Activated CD8-positive, alpha-beta T cell treated with anti-CD3 and anti-CD28 coated beads for 36 hours (primary cell): ENCODE measurements around the gene CA5A. TPM values are rescaled to one million over a fixed set of nuclear protein-coding genes. Genes with fewer than 3 reads are reported as not detected.

Experiments used
- ATAC-seq: fragments of 200-7000 bp; cut with Tn5 transposase; one replicate; pipeline ENCODE4 v1.10.0; 2021; ENCODE audit warnings: mild to moderate bottlenecking, moderate library complexity
- CTCF ChIA-PET: fragments of 350-600 bp; sonication (Branson Sonifier 250); formaldehyde crosslinking; loops from one replicate; lab custom pipeline; 2021; ENCODE audit warnings: antibody characterized with exemption; lab: Charles Lee
- POLR2A ChIA-PET: fragments of 350-600 bp; sonication (Branson Sonifier 250); formaldehyde crosslinking; loops from one replicate; lab custom pipeline; 2021; ENCODE audit warnings: antibody characterized with exemption; lab: Charles Lee
- DNase-seq: peaks from one replicate; pipeline ENCODE4 v3.0.0-alpha.2; 2020
- H3K27ac Mint-ChIP-seq: one replicate; pipeline ENCODE4 v1.8.0; 2021; ENCODE audit warnings: mild to moderate bottlenecking, mixed read lengths
- H3K27me3 Mint-ChIP-seq: one replicate; pipeline ENCODE4 v1.8.0; 2021; ENCODE audit warnings: mixed read lengths
- H3K36me3 Mint-ChIP-seq: one replicate; pipeline ENCODE4 v1.8.0; 2021; ENCODE audit warnings: low read depth, mixed read lengths
- H3K4me1 Mint-ChIP-seq: one replicate; pipeline ENCODE4 v1.8.0; 2021; ENCODE audit warnings: low read depth, mixed read lengths
- H3K4me3 Mint-ChIP-seq: one replicate; pipeline ENCODE4 v1.8.0; 2021; ENCODE audit warnings: mild to moderate bottlenecking, moderate library complexity, mixed read lengths
- H3K9me3 Mint-ChIP-seq: one replicate; pipeline ENCODE4 v1.8.0; 2021; ENCODE audit warnings: mixed read lengths
- CTCF ChIP-seq: fragments of 200-600 bp; IDR thresholded peaks from one replicate; pipeline ENCODE4 v1.8.0; 2022; ENCODE audit warnings: antibody characterized with exemption, mild to moderate bottlenecking
- intact Hi-C: fragments of 100-400 bp; cut with micrococcal nuclease; formaldehyde crosslinking; loops from one replicate; pipeline ENCODE4 v1.10.0; 2022
- total RNA-seq, 2 experiments: library from RNA; stranded (reverse); gene quantifications; one replicate each; pipeline ENCODE4 v1.2.3, GENCODE V29; 2021

CA5A gene
- total RNA-seq, 2 experiments from 2014 or later, result not detected

GRCh38 chr16:87849419-87850008 lies 86.8 kb downstream of the CA5A start:
- intact Hi-C loops, result loop anchor here (10.0 kb wide), 1 partner anchor 355 kb away; the partner anchor contains the start of gene ZCCHC14
- Mint-ChIP-seq H3K27ac (peak overlapping the region; percentile 15), H3K4me3 (no peak overlapping the region), H3K9me3 (no peaks in the 10 kb centered on the region), H3K4me1 (peaks cover 33% of the 10 kb centered on the region), H3K36me3 (peaks cover 68% of the 10 kb centered on the region), H3K27me3 (no peaks in the 10 kb centered on the region)
- TF ChIP-seq CTCF, result no peak
- ChIA-PET CTCF (interaction anchor here (0.8 to 8.9 kb wide), 35 partner anchors 11 to 160 kb away, joined by 3 to 178 read pairs (median 5); partner anchors contain the start of genes BANP, KLHDC4 and SLC7A5), POLR2A (interaction anchor here (0.6 to 3.6 kb wide), 14 partner anchors 10 to 84 kb away, joined by 3 to 28 read pairs (median 4); partner anchors contain the start of gene KLHDC4)
- DNase-seq (no peak), ATAC-seq (no peak)

GRCh38 chr16:87848676-87849345 lies 87.5 kb downstream of the CA5A start:
- no peak overlapping the region for H3K27ac Mint-ChIP-seq
- POLR2A ChIA-PET, result interaction anchor here (0.6 to 3.6 kb wide), 12 partner anchors 9 to 83 kb away, joined by 3 to 28 read pairs (median 4); partner anchors contain the start of gene KLHDC4
- no peak for DNase-seq
- CTCF ChIA-PET, result interaction anchor here (0.8 to 8.9 kb wide), 29 partner anchors 10 to 161 kb away, joined by 3 to 178 read pairs (median 6); partner anchors contain the start of genes BANP, KLHDC4 and SLC7A5
- H3K4me3 Mint-ChIP-seq, result no peak overlapping the region
- ATAC-seq, result no peak
- peaks cover 29% of the 10 kb centered on the region for H3K4me1 Mint-ChIP-seq
- H3K36me3 Mint-ChIP-seq, result peaks cover 67% of the 10 kb centered on the region
- TF ChIP-seq CTCF, result no peak
- H3K27me3 Mint-ChIP-seq, result no peaks in the 10 kb centered on the region
- intact Hi-C loops, result no loop called here
- no peaks in the 10 kb centered on the region for H3K9me3 Mint-ChIP-seq

GRCh38 chr16:87847785-87848675 lies 88.3 kb downstream of the CA5A start:
- H3K9me3 Mint-ChIP-seq, result no peaks in the 10 kb centered on the region
- peaks cover 27% of the 10 kb centered on the region for H3K4me1 Mint-ChIP-seq
- ChIA-PET CTCF (interaction anchor here (1.8 to 8.9 kb wide), 4 partner anchors 9 to 69 kb away, joined by 5 to 178 read pairs (median 16); partner anchors contain the start of gene SLC7A5), POLR2A (interaction anchor here (1.2 to 2.8 kb wide), 6 partner anchors 12 to 82 kb away, joined by 4 to 20 read pairs (median 6); partner anchors contain the start of gene KLHDC4)
- H3K36me3 Mint-ChIP-seq, result peaks cover 66% of the 10 kb centered on the region
- no peaks in the 10 kb centered on the region for H3K27me3 Mint-ChIP-seq
- ATAC-seq (no peak), DNase-seq (no peak)
- intact Hi-C loops, result no loop called here
- no peak overlapping the region for H3K27ac Mint-ChIP-seq
- H3K4me3 Mint-ChIP-seq, result no peak overlapping the region
- TF ChIP-seq CTCF, result no peak

GRCh38 chr16:87847467-87847784 lies 88.9 kb downstream of the CA5A start:
- Mint-ChIP-seq H3K9me3 (no peaks in the 10 kb centered on the region), H3K4me1 (peaks cover 28% of the 10 kb centered on the region), H3K27ac (no peak overlapping the region), H3K4me3 (no peak overlapping the region), H3K36me3 (peaks cover 66% of the 10 kb centered on the region), H3K27me3 (no peaks in the 10 kb centered on the region)
- CTCF ChIA-PET, result interaction anchor here (1.6 to 8.9 kb wide), 4 partner anchors 21 to 78 kb away, joined by 5 to 178 read pairs (median 13); partner anchors contain the start of gene SLC7A5
- no peak for TF ChIP-seq CTCF
- intact Hi-C loops, result no loop called here
- DNase-seq (no peak), ATAC-seq (no peak)
- POLR2A ChIA-PET, result interaction anchor here (0.6 to 2.1 kb wide), 8 partner anchors 8 to 33 kb away, joined by 3 to 8 read pairs (median 6); partner anchors contain the start of gene SLC7A5
